Choroid plexus epithelial cell (primary cell): ENCODE data around the gene MARCHF6.
"Not testable (repeated sequence)": the region's sequence is repeated elsewhere in the genome, so short reads cannot be mapped to it uniquely, and the experiment has no call there.

Source experiments
- DNase-seq: peaks from one replicate; pipeline ENCODE4 v3.0.0-alpha.2; 2010; ENCODE audit warnings: low read depth
- H3K4me3 ChIP-seq: 2 replicates; pipeline ENCODE4 v1.5.1; 2011; ENCODE audit warnings: low read depth, mild to moderate bottlenecking, control low read depth, low read length, moderate library complexity
- TF ChIP-seq, protein P1 (sequence below): conservative IDR thresholded peaks from 2 replicates; pipeline ENCODE4 v1.5.1; 2011; ENCODE audit warnings: low read depth, mild to moderate bottlenecking, control low read depth, inconsistent platforms, low read length, moderate library complexity

MARCHF6 gene

DNA sequence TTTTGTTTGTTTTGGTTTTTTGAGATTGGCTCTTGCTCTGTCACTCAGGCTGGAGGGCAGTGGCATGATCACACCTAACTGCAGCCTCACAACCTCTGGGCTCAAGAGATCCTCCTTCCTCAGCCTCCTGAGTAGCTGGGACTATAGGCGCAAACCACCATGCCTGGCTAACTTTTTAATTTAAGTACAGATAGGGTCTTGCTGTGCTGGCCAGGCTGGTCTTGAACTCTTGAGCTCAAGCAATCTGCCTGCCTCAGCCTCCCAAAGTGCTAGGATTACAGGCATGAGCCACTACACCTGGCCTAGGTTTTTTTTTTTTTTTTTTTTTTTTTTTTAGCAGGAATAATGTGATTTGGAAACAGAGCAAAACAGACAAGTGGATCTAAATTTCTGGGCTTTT, 37.6 kb downstream of the MARCHF6 start:
- TF ChIP-seq, protein P1, sequence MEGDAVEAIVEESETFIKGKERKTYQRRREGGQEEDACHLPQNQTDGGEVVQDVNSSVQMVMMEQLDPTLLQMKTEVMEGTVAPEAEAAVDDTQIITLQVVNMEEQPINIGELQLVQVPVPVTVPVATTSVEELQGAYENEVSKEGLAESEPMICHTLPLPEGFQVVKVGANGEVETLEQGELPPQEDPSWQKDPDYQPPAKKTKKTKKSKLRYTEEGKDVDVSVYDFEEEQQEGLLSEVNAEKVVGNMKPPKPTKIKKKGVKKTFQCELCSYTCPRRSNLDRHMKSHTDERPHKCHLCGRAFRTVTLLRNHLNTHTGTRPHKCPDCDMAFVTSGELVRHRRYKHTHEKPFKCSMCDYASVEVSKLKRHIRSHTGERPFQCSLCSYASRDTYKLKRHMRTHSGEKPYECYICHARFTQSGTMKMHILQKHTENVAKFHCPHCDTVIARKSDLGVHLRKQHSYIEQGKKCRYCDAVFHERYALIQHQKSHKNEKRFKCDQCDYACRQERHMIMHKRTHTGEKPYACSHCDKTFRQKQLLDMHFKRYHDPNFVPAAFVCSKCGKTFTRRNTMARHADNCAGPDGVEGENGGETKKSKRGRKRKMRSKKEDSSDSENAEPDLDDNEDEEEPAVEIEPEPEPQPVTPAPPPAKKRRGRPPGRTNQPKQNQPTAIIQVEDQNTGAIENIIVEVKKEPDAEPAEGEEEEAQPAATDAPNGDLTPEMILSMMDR = no peak
- H3K4me3 ChIP-seq = no peak overlapping the region

DNA sequence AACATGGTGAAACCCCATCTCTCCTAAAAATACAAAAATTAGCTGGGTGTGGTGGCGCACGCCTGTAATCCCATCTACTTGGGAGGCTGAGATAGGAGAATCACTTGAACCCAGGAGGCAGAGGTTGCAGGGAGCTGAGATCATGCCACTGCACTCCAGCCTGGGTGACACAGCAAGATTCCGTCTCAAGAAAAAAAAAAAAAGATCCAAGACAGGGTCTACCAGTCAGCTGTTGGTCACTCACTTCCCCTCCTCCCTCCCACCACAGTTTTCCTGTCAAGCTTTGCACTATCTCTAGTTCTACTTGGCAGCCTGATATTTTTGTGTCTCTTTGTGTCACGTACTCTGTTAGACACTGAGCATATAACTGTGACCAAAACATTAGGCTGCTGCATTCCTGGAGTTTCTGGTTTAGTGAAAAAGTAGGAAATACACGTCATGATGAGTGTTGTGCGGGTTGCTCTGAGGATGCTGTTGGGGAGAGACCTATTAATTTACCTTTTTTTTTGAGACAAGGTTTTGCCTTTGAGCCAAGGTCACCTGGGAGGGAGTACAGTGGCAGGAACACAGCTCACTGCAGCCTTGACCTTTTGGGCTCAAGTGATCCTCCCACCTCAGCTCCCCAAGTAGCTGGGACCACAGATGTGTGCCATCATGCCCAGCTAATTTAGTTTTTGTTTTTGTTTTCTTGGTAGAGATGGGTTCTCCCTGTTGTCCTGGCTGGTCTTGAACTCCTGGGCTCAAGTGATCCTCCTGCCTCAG, 39.3 kb downstream of the MARCHF6 start:
- not testable (repeated sequence) for H3K4me3 ChIP-seq, DNase-seq

More for the DNA sequence above, 37.6 kb downstream of the MARCHF6 start:
- no peak for DNase-seq

DNA sequence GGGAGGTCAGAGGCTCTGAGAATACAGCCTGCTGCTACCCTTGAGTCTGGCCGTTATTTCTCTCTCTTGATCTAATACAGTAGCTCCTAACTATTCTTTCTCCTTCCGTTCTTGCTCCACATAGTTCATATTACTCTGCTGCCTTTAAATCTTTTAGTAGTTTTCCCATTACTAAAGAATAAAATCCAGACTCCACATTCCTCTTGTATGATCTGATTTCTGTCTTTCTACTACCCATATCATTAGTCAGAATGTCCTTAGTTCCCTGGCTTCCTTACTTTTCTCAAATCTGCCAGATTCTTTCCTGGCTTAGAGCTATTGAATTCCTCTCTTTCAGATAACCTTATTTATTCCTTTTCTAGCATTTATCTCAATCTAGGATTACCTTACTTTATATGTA, 40.0 kb downstream of the MARCHF6 start:
- no peak overlapping the region for H3K4me3 ChIP-seq
- TF ChIP-seq, protein P1 = no peak
- peak; percentile 17 for DNase-seq

DNA sequence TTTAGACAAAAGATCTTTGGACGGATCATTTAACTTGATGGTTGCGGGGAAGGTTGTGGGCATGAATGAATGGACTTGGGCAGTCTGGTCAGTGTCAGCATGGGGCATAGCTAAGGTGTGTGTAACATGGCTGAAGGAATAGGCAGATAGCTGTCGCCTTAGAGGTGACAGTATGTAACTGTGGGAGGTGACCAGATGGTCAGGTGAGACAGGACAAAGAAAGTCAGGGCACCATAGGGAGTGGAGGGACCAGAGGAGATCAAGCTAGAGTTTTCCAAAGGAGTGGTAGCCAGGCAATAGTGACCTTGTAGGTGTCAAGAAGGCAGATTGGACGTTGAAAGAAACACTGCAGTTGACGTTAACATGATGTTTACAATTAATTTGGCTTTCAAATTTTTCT, 43.1 kb downstream of the MARCHF6 start:
- H3K4me3 ChIP-seq = no peak overlapping the region
- TF ChIP-seq, protein P1 = no peak

DNA sequence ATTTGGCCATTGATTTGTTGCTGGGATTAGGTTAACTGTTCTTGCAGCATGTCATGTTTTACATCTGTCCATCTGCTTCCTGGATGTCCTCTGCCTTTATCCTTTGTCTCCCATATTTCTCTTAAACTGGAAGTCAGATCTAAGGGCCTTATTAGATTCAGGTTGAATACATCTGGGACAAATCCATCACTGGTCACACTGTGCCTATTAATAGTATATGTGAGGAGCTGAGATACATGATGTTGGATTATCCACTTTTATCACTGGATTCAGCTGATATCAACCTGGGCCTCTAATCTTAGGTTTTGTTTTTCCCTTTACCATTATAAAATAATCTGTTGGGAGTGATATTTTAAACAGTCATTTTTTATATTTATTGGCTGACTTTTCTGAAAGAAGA, 46.3 kb downstream of the MARCHF6 start:
- no peak overlapping the region for H3K4me3 ChIP-seq
- TF ChIP-seq, protein P1 = no peak
- DNase-seq = no peak

More for the DNA sequence above, 43.1 kb downstream of the MARCHF6 start:
- DNase-seq = no peak

DNA sequence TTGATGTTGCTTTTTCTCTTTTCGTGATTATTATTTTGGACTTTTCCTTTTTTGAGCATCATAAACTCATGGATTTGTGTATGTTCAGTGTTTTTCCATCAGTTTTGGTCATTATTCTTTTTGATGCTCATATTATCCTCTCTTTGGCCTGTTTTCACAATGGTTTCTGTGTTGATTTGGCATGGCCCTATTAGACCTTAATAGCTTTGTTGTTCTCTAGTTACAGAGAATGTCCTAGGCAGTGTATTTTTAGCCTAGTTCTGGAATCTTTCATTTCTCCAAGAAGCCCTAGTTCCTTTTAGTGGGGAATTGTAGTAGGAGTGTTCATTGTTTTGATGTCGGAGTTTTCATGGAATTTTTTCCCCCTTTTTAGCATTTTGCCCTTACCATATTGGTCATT, 46.9 kb downstream of the MARCHF6 start:
- TF ChIP-seq, protein P1 = no peak
- no peak overlapping the region for H3K4me3 ChIP-seq
- no peak for DNase-seq

DNA sequence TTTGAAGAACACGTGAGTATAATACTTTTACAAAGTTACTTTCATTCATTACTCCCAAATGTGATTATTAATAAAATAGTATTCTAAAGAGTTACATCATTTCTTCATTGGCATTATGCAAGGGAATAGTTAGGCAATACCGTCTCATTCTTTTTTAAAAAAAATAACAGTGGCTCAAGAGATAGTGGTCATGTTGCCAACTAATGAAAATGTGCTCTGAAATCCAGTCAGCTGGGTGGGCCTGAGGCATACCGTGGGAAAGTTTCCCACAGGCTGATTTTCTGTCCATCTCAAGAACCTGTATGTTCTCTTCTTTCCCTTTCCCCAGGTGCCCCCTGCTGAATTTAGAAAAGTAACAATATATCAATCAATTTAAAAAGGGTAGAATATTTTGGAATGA, 47.3 kb downstream of the MARCHF6 start:
- DNase-seq = peak; percentile 84
- H3K4me3 ChIP-seq = no peak overlapping the region
- TF ChIP-seq, protein P1 = no peak
